Forelimb muscle (tissue), 1 donor: ENCODE results near the gene IL1RAPL2. TPM values are rescaled to one million over a fixed set of nuclear protein-coding genes. Genes with fewer than 3 reads are reported as not detected.
"Not testable (repeated sequence)": the region's sequence is repeated elsewhere in the genome, so short reads cannot be mapped to it uniquely, and the experiment has no call there.

Source experiments
- DNase-seq: peaks from one replicate; pipeline ENCODE4 v3.0.0-alpha.2; 2013; ENCODE audit warnings: low read depth
- polyA plus RNA-seq: library from polyadenylated mRNA; unstranded; fragments of 120-200 nt; gene quantifications from one replicate; pipeline ENCODE4 v1.2.1, GENCODE V29; 2013; ENCODE audit not compliant: insufficient read length

Gene IL1RAPL2
- polyA plus RNA-seq, result 2.6 TPM

- no peak for DNase-seq
Measured at GRCh38 chrX:104565791-104566680, at the start of gene IL1RAPL2. IL1RAPL2 (plus strand) TSS chrX:104566199.

DNA sequence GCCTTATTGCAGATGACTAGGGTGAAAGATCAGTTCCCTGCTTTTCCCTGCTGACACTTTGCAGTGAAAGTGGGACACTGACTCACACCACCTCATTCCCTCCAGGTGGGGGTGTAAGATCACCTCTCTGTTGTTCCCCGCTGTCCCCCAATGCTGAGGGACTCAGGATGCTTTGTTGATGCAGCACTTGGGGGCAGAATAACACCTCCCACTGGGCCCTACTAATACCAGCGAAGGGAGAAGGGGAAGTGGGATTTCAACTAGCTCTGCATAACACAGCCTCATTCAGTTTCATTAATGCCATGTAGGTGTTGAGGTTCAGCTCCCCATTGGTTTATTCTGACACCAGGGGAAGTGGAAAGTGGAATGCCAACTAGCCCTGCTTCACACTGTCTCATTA lies 43.6 kb upstream of the IL1RAPL2 start:
- no peak for DNase-seq

- DNase-seq, result no peak
Measured at GRCh38 chrX:104523858-104524257, 42.1 kb upstream of the IL1RAPL2 start.

DNA sequence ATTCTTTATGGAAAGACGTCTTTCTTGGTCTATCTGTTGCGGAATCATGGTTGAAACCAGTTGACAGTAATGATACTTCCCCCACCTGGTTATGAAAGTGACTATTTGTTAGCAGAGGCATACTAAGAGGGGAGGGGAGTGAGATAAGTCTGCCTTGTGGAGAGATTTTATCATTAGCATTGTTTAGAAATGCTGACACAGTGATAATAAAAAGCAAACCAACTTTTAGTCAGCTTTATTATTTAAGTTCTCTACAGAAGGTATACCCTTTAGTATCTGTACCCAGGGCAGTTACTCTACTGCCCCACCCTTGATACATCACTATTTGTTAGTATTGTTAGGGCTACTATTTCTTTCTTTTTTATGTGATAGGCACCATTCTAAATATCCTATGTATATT lies 26.9 kb upstream of the IL1RAPL2 start:
- no peak for DNase-seq

DNA sequence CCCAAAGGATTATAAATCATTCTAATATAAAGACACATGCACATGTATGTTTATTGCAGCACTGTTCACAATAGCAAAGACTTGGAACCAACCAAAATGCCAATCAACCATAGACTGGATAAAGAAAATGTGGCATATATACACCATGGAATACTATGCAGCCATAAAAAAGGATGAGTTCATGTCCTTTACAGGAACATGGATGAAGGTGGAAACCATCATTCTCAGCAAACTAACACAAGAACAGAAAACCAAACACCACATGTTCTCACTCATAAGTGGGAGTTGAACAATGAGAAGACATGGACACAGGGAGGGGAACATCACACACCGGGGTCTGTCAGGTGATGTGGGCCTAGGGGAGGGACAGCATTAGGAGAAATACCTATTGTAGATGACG lies 23.6 kb upstream of the IL1RAPL2 start:
- DNase-seq, result not testable (repeated sequence)

DNA sequence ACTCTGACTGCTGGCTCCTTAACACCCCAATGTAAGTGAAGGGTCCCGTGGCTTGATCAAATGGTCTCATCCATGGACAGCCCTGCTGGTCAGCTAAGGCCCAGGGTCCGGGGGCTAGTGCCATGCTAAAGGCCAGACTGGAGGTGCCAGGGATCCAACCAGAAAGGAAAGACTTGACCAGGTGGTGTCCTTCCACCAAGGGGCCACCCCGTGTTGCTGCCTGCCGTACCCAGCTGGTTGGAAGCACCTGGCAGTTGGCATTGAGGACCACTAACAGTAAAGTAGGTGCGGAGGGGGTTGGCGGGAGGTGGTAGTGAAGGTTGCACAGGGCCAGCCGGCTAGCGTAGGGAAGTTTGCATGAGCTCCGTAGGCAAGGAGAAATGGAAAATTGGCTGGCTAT lies 1.7 kb upstream of the IL1RAPL2 start:
- DNase-seq, result no peak

DNA sequence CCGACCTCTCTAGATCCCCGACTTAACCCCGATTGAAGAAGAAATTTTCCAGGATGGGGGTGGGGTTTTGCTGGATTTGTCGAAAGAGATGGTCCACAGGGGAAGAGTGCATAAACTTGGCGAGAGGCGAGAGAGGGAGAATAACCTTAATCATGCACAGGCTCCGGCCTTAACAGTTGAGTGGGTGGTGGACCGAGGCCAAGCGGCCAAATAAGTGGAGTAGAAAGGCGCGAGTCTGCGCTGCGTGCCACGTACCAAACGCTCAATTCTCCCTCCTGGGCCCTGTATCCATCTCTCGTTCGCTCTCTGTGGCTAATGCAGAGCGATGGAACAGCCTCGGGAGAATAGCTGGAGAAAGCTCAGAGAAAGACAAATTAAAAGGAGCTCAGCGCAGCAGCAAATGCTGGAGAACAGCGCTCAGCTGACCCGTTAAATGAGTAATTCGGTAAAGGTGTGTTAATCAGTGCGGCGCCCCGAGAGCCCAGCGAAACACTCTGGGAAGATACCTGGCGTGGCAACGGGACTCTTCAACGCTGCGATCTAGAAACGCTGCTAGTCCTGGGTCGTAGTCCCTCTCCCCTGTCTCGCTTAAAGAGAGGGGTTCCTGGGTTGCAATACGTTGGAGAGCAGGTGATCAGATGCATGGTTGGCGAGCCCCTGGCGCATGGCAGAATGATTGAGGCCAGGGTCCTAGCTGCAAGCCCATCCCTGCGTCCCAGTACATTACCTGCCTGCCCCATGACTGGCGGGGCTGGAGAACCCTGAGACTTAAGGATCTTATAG lies 887 bp upstream of the IL1RAPL2 start:
- no peak for DNase-seq

DNA sequence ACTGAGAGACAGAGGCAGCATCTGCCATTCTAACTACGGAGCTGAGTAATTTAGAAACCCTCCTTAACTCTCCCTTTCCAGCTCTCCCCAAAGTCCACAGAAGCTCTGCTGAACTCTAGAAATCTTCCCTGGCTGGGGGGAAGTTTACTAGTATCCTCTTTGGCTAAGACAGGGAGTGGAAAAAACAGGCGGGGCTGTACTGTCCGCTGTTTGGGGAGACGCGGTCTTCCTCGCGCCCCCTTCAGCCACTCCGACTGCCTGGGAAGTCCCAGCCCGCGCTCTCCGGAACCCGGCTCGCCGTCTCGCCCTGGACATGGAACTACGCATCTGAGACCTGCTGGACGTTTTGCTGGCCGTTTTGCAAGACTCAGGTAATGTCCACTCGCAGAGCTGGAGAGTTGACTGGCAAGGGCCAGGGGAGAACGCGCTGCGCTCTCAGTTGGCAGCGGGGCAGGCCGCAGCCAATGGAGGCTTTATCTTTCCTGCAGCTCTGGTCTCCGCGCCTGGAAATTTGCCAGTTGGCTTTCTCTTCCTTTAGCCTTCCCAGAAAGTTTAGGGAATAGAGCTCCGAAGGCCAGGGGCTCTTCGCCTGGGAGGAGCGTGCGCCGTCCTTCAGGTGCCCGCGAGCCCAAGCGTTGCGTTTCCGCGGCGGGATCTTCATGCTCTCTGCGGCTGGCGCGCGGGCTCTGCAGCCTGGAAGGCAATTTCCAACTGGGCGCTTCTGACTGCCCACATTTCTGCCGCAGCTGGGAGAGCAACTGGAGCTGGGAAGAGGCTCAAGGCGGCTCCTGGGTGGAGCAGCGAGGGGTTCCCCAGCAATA lies 892 bp downstream of the IL1RAPL2 start:
- no peak for DNase-seq

DNA sequence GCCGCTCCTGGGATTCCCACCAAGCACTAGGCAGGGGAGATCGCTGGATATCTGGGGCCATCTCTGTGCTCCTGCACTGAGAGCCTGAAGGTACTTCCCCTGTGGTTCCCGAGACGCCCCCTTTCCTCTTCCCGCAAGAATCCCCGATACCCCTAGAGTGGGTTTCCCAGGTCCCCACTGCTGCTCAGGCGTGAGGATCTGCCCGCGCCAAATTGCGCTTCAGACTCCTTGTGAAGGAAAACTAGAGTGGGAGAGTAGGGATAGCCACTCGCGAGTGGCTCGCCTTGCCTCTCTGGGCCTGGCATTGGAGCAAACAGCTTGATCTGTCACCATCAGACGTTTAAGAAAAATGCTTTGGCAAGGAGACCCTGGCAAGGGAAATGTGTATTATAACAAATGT lies 1.5 kb downstream of the IL1RAPL2 start:
- DNase-seq, result no peak

DNA sequence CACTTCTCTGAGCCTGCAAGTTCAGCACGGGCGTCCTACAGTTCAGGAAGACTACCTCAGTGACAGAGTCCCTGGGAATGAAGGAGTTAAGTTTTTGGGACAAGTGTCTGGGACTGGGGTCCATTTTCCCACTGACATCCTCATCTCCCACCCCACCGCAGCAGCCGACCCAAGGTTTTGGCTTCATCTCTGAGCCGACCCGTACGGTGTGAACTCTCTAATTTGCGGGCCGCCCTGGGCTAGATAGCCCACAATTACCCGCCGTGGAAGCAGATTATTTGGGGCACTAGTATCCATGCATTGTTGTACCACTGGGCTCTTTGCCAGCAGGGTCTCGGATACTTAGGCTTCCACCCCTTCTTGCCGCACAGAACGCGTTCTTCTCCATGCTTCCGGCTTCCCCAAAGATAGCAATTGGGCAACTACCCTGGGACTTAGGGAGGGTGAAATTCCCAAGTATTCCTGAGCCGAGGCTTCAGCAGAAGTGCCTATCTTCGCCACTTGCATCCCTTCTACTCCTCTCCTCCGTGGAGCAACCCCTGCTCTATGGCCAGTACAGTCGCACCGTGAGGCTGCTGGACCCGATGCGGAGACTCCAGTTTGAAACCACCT lies 2.4 kb downstream of the IL1RAPL2 start:
- DNase-seq, result no peak

DNA sequence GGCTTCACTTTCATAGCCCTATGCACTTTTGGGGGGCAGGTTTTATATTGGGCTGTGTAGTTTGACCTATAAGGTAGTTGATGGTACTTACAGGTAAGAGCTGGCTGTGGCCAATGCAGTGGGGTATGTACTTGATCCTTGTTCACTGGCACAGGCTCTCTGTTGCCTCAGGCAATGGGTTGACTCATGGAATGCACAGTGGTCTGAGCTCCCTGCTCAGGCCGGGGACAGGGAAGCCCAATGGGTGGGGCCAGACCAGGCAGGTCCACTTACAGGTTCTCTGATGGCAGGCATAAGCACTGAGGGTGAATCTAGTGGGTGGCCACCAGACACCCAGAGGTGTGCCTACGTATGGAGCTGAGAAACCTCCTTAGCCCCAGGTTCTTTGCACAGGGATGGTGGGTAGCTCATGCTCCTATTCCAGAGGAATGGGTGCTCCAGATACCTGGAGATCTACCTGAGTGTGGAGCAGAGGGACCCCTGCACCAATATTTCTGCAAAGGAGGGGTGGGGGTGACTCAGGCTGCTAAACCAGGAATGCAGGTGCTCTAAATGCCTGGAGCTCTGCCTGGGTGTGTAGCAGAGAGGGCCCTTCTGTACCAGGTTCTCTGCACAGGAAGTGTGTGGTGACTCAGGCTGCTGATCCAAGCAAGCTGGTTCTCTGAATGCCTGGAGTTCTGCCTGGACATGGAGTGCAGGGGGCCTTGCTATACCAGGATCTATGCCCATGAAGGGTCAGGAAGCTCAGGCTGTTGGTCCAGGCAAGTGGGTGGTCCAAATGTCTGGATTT lies 52.3 kb downstream of the IL1RAPL2 start:
- DNase-seq, result no peak

DNA sequence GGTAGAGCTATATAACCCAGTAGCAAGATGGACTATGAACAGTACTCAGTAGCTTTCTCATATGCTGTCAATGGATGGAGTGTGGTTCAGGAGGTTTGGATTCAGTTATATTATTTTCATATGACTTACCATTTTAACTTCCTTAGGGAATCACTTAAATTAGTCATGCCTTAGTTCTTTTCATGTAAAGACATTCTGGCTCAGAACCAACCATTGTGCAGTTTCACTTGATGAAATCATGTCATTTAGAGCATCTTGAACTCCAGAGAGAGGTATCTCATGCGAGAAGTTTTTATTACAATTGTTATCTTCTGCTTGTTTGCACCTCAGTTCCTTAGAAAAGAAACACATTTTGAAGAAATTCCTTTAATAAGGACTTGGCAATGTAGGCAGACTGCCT lies 55.8 kb downstream of the IL1RAPL2 start:
- no peak for DNase-seq

- DNase-seq, result no peak
Measured at GRCh38 chrX:104641176-104641575, 75.2 kb downstream of the IL1RAPL2 start.

DNA sequence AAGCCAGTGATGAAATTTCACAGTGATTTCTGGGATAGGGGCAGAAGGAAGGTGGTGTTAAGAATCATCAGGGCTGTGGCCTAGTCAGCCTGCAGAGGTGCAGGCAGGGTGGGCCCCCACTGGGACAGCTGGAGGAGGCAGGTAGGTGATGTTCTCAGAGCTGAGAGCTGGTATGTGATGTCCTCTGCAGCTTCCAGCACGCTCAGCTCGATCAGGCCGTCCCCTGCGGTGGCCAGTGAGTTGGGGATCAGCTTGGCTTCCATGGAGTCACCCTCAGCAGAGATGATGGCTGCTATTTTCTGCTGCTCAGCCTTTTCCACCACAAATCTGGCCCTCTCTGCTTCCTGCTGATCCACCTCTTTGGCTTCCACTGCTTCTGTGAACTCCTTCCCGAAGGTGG lies 81.1 kb downstream of the IL1RAPL2 start:
- DNase-seq, result no peak

GRCh38 chrX:104659005-104659744 lies 93.2 kb downstream of the IL1RAPL2 start:
- no peak for DNase-seq

DNA sequence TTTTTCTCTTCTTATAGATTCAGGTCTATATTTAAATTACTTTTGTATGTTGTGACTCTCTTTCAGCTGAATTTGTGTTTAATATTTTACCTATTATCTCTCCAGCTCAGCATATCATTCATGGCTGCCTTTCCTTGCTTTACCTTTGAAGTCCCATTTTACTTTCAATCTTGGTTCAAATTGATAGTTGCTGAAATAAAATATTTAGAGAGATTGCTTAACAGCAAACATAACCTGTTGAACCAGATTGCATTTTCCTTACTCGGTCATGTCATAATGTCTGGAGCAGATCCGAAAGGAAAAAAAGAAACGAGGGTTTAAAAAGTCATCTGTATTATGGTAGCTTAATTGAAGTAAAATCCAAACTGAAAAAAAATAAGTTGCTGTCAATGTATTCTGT lies 94.1 kb downstream of the IL1RAPL2 start:
- no peak for DNase-seq

- no peak for DNase-seq
Measured at GRCh38 chrX:104662694-104663093, 96.7 kb downstream of the IL1RAPL2 start.

- no peak for DNase-seq
Measured at GRCh38 chrX:104665691-104666090, 99.7 kb downstream of the IL1RAPL2 start.

- peak; percentile 13 for DNase-seq
Measured at GRCh38 chrX:104668550-104668949, 102.6 kb downstream of the IL1RAPL2 start.

DNA sequence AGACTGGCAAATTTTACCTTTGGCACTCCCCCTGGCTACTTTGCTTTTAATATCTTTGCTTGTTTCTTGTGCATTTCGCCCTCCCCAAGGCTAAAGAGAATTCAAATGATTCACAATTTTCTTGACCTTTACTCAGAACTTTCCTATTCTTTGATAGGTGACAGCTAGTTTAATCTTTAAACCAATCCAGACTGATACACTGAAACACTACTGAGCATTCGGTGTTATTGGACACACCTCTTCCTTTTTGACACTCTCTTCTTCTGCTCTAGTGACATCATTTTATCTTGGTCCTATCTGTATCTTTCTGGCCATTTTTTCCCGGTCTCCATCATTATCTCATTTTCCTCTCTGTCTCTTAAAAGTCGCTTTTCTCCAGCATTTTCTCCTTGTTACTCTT lies 103.1 kb downstream of the IL1RAPL2 start:
- DNase-seq, result no peak
